Stimulated activated CD8-positive, alpha-beta memory T cell treated with anti-CD3 and anti-CD28 coated beads, Interleukin-7, amount 100 ng/mL, for 4 hours (primary cell): ENCODE data around the gene MYBBP1A.
"Not testable (repeated sequence)": the region's sequence is repeated elsewhere in the genome, so short reads cannot be mapped to it uniquely, and the experiment has no call there.

ENCODE experiments used
- DNase-seq, 2 donors: peaks; one replicate each; pipeline ENCODE4 v3.0.0-alpha.2; 2020; ENCODE audit warnings: low read depth in 2 of 2

Gene MYBBP1A, protein sequence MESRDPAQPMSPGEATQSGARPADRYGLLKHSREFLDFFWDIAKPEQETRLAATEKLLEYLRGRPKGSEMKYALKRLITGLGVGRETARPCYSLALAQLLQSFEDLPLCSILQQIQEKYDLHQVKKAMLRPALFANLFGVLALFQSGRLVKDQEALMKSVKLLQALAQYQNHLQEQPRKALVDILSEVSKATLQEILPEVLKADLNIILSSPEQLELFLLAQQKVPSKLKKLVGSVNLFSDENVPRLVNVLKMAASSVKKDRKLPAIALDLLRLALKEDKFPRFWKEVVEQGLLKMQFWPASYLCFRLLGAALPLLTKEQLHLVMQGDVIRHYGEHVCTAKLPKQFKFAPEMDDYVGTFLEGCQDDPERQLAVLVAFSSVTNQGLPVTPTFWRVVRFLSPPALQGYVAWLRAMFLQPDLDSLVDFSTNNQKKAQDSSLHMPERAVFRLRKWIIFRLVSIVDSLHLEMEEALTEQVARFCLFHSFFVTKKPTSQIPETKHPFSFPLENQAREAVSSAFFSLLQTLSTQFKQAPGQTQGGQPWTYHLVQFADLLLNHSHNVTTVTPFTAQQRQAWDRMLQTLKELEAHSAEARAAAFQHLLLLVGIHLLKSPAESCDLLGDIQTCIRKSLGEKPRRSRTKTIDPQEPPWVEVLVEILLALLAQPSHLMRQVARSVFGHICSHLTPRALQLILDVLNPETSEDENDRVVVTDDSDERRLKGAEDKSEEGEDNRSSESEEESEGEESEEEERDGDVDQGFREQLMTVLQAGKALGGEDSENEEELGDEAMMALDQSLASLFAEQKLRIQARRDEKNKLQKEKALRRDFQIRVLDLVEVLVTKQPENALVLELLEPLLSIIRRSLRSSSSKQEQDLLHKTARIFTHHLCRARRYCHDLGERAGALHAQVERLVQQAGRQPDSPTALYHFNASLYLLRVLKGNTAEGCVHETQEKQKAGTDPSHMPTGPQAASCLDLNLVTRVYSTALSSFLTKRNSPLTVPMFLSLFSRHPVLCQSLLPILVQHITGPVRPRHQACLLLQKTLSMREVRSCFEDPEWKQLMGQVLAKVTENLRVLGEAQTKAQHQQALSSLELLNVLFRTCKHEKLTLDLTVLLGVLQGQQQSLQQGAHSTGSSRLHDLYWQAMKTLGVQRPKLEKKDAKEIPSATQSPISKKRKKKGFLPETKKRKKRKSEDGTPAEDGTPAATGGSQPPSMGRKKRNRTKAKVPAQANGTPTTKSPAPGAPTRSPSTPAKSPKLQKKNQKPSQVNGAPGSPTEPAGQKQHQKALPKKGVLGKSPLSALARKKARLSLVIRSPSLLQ (N-terminal part only)

DNA sequence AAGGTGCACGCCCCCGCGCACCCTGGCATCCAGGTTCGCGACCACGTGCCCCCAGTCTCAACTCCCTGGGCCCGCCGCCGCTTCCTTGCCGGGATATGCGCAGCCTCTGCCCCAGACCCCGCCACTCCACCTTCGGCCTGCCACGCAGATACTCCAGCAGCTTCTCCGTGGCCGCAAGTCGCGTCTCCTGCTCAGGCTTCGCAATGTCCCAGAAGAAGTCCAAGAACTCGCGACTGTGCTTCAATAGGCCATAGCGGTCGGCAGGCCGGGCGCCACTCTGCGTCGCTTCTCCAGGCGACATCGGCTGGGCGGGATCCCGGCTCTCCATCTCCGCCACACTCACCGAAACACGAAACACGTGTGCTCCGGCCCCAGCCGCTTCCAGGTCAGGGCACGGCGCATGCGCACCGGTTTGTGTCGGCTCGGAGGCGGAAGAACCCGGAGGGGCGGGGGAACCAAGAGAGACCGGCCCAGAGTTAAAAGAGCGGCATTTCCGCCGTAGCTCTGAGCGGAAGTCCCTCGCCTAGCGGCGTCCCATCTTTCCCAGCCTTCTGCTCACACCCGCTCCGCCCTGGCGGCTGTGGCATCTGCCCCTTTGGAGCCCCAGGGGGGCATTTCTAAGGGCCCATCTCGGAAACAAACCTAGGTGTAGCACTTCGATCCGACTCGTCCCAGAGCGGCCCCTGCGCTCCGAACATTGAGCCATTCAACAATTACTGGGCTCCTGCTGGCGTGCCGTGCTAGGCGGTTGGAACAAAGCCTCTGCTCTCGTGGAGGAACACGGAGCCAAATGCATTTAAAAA, at the start of gene MYBBP1A:
Gene MYBBP1A, minus strand, starts transcription at position 388 of the 803 bp plus-strand sequence. Its CDS starts 60 bp downstream, at position 328.
- peak; percentile 92 to 97 for DNase-seq

DNA sequence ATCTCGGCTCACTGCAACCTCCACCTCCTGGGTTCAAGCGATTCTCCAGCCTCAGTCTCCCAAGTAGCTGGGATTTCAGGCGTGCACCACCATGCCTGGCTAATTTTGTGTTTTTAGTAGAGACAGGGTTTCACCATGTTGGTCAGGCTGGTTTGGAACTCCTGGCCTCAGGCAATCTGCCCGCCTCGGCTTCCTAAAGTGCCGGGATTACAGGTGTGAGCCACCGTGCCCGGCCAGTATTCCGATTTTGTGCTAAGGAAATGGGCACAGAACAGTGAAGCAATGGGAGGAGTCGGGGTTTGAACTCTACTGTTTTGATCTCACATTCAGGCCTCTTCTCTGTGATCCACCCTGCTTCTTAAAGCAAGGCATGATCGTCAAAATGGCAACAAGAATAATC, 49.6 kb upstream of the MYBBP1A start:
- DNase-seq = not testable (repeated sequence)

DNA sequence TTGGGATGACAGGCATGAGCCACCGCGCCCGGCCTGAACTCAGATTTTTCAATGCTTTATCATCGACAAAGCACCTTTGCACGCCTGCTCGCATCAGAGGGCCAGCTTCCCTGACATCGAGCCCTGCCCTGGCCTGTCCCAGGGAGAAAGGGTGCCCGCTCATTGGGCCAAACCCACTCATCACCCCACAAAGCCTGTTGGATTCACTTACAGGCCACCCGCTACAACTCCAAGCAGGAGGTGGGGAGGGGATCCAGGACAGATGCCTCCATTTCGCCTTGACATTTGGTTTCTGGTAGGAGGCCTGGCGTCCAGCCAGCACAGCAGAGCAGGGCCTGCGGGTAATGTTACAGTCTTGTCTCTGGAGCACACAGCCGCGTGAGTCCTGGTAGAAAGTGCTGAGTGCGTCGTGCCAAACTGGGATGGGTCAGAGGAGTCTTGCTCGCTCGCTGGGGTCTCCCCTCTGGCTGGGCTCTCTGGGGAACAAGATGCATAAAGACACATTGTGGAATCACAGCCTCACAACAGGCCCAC, 49.0 kb upstream of the MYBBP1A start:
- DNase-seq = no peak

DNA sequence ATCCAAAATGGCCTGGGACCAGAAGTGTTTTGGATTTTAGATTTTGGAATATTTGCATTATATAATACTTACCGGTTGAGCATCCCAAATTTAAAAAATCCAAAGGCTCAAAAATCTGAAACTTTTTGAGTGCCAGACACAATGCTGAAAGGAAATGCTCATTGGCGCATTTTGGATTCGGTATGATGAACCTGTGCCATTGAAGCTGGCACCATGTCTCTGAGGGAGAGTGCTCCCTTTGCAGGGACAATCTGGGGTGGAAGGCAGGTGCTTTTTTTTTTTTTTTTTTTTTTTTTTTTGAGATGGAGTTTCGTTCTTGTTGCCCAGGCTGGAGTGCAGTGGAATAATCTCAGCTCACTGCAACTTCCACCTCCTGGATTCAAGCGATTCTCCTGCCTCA, 46.9 kb upstream of the MYBBP1A start:
- DNase-seq = no peak

DNA sequence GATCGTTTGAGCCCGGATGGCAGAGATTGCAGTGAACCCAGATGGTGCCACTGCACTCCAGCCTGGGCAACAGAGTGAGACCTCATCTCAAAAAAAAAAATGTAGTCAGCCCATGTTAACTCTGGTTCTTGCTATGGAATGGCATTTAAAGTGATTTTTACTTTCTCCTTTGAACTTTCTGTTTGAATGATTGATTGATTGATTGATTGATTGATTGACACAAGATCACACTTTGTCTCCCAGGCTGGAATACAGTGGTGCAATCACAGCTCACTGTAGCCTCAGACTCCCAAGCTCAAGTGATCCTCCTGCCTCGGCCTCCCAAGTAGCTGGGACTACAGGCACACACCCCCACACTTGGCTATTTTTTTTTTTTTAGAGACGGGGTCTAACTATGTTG, 46.1 kb upstream of the MYBBP1A start:
- no peak for DNase-seq

DNA sequence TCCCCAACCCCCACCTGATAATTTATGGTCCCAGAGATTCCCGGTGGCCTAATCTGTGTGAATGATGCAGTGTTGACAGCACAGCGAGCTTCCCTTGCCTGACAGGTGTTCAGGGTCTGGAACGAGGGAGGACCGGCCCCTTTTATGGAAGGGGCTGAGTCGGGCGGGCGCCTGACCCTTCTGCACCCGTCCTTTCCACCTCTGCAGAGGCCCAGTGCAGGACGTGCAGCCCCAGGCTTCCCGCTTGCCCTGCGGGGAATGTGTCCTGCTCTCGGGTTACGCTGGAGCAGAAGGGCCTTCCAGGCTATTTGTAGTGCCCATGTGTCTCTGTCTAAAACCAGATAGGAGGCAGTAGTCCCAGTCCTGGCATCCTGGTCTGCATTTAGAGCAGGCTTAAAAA, 45.4 kb upstream of the MYBBP1A start:
- DNase-seq = no peak

DNA sequence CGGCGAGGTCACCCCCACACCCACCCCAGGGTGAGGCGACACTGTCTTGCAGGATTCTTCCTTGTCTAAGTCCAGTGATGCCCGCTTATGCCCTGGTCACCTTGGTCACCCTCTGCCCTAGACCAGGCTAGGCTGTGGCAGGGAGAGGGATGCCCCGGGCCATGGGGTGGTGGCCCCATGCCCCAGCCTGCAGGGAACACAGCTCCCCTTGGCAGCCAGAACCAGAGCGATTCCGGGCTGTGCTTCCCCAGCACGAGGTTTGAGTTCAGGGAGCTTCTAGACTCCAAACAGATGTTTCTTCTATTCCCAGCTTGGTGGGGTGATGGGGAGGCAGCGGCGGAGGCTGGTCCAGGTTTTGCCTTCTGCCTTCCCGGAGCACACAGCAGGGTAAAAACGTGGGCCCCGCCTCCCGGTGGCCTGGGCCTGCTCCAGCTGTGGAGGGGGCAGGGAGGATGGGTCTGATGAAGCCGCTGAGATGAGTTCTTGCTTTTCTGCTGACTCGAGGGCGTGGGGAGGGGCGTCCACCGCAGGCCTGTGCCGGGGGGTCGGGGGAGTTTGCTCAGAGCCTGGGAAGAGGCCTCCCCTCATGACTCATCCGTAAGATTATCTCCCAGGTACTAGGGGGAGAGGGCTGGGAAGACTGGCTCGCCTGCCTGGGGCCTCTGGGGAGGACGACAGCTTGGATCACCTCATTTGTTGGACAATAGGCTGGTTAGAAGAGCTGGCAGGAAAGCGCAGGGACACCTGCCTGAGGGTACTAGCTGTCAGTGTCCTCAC, 44.5 kb upstream of the MYBBP1A start:
- DNase-seq = no peak

DNA sequence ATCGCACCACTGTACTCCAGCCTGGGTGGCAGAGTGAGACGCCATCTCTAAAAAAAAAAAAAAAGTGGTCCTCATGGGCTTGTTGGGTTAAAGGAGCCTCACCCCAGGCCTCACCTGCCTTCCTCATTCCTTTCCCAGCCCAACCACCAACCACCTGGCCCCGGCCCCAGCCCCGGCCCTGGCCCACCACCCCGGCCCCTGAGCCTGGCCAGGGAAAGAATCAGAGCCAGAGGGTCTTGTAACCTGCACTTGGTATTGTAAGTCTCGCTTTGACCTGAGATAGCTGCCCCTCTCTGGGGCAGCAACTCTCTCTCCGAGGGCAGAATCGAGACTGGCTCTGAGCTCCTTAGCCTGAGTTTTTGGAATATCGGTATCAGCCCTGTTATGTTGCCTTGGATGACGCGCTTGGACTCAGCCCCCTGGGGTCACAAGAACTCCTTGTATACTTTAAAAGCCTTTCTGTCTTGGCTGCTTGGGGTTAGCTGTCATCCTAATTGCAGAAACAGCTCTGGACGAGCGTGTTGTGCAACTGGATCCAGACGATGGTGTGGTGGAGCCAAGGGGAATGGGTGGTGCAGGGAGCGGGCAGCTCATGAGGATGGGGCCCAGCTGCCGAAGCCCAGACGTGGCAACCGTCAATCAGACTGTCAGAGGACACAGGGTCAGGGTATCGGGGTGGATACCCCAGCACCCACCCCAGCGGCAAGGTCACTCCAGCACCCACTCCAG, 43.8 kb upstream of the MYBBP1A start:
- DNase-seq = no peak

DNA sequence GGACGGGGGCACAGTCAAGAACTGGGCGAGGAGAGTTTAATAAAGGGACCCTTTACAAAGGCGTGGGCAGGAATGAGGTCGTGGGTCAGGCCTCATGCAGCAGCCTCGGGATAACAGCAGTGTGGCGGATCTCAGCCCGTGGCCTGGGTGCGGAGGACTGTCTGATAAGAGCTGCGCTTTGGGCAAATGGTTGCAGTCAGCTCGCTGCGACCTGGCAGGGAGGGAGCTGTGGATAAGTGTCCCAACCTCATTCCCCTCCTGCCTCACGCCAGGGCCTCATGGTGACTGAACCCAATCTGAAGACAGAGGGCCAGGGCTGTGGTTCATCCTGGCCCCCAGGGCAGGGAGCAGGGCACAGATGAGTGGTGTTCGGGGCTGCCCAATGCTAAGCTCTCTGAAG, 42.8 kb upstream of the MYBBP1A start:
- DNase-seq = no peak

DNA sequence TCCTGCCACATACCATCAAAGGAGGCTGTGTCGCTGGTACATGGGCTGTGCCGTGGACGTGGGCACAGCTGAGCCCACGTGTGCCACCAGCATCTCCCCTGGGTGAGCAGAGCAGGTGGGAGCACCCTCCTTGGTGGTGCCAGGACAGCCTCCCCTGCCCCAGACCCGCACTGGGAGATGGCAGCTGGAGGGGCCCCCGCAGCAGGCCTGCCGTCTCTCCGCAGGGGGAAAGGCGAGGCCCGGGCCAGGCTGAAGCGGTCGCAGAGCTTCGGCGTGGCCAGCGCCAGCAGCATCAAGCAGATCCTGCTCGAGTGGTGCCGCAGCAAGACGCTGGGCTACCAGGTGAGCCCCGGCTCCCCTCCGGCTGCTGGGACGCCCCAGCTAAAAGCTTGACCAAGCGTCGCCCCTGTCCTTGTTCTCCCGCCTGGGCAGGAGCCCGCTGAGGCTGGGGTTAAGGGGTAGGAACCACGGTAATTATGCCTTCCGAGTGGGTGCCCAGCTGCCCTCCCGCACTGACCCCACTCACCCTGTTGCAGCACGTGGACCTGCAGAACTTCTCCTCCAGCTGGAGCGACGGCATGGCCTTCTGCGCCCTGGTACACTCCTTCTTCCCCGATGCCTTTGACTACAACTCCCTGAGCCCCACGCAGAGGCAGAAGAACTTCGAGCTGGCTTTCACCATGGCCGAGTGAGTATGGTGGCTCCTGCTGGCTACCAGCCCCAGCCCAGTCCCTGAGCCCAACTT, 41.6 kb upstream of the MYBBP1A start:
- no peak for DNase-seq

DNA sequence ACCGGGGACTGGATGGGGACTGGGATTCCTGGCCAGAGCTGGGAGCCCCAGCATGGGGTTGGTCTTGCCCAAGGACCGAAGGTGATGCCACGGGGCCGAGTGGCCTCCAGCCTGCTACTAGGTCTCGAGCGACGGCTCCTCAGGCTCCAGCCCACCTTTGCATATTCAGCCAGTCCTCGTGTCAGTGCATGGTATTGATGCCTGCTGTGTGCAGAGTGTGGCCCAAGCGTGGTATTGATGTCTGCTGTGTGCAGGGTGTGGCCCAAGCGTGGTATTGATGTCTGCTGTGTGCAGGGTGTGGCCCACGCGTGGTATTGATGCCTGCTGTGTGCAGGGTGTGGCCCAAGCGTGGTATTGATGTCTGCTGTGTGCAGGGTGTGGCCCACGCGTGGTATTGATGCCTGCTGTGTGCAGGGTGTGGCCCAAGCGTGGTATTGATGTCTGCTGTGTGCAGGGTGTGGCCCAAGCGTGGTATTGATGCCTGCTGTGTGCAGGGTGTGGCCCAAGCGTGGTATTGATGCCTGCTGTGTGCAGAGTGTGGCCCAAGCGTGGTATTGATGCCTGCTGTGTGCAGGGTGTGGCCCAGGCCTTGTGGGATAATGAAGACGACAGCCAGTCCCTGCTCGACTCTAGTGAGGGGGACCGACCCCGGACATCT, 40.6 kb upstream of the MYBBP1A start:
- DNase-seq = not testable (repeated sequence)

DNA sequence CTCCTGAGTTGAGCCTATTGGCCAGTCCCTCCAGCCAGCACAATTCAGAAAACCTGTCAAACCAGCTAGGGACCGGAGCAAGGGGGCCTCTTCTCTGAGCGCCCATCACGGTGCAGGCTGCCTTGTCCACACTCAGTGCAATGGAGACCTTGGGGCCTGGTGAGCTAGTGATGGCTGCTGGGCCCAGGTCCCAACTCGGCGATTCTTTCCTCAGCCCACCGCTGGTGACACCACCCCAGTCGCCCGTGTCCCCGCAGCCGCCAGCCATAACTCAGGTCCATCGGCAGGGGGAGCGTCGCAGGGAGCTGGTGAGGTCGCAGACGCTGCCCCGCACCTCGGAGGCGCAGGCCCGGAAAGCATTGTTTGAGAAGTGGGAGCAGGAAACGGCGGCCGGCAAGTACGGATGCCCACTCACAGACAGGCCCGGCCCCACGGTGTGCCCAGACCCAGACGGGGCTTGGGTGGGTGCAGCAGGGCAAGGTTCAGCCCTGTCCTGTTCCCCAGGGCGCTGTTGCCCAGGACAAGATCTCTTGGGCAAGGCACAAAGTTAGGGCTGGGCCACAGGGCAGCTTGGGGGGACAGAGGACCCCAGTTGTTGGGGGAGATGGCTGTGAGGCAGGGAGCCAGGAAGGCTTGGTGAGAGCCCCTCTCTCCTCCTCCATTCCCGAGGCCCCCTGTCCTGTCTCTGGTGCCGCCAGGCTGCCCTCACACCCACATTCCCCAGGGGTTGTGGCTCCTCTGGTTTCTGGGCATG, 39.9 kb upstream of the MYBBP1A start:
- peak in 1 of 2 donors; percentile 4 for DNase-seq

DNA sequence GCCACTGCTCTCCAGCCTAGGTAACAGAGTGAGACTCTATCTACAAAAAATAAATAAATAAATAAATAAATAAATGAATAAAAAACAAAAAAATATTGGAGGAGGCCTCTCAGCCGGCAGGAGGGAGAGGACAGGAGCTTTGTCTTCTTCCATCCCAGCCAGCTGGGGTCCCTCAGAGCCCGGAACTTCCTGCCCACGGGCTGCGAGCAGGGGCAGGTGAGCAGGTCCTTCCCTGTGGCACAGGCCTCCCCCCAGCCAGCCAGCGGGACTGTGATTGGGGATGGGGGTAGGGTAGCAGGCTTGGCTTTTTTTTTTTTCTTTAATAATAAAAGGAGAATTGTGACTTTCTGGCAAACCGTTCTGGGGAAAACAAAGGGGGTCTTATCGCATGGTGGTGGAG, 39.2 kb upstream of the MYBBP1A start:
- DNase-seq = no peak

DNA sequence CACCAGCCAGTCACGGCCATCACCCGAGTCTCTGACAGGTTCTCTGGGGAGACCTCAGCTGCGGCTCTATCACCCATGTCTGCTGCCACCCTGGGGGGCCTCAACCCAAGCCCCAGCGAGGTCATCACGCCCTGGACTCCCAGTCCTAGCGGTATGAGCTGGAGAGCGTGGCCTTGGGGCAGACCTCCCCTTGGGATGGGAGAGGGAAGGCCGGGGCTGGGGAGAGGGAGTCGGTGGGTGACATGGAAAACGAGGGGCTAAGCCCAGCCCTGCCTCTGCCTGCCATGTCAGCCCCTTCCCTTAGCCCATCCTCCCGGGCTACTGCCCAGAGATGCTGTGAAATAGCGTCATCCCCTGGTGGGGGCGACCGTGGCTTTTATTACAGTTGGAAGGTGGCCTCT, 37.8 kb upstream of the MYBBP1A start:
- DNase-seq = no peak

DNA sequence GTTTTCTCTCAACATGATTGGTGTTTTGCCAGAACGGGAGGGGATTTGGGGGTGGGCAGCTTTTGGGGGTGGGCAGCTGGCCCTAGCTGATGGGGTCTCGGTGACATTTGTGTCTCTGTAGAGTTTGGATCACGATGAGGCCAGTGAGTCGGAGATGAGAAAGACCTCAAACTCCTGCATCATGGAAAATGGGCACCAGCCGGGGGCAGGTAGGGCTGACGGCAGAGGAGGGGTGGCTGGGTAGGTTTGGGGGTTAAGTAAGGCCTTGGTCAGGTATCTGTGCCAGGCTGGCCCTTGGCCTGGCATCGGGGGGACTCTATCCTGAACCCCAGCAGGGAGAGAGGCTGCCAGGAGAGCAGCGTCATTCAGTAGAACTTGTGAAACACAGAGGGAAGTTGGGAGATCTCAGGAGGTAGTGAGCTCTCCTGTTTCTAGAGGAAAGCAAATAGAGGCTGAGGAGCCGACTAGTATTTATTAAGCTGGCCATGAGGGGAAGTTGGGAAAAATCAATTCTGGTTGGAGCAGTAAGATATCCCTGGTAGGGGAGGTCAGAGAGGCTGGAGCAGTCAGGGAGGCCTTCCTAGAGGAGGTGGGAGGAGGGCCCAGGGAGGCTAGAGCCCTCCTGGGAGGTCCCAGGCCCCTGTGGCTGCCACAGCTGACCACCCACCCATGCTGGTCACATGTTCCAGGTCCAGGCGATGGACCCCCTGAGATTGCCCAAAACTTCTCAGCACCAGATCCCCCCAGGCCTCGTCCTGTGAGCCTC, 37.2 kb upstream of the MYBBP1A start:
- no peak for DNase-seq

DNA sequence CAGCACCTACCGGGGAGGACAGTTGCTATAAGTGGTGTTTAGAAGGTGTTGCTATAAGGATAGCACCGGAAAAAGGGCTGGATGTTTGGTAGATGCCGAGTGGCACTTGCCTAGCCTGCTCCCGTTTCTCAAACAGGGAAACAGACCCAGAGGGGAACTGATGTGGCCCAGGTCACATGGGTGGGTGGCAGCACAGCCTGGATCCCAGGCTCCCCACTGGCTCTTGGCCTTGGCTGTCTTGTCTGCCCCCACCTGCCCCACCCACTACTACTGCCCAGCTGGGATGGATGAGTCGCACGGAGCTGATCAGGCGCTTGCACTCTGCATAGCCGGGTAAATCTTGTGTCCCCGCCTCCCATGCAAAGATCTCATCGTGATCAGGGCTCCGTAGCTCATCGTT, 36.3 kb upstream of the MYBBP1A start:
- no peak for DNase-seq
